ENCODE data around the gene CAPN13. TPM values are rescaled to one million over a fixed set of nuclear protein-coding genes. Genes with fewer than 3 reads are reported as not detected.

The CAPN13 gene
- total and polyA plus RNA-seq, 8 donors, result 6.4 to 93.3 (median 44.3) TPM

DNA sequence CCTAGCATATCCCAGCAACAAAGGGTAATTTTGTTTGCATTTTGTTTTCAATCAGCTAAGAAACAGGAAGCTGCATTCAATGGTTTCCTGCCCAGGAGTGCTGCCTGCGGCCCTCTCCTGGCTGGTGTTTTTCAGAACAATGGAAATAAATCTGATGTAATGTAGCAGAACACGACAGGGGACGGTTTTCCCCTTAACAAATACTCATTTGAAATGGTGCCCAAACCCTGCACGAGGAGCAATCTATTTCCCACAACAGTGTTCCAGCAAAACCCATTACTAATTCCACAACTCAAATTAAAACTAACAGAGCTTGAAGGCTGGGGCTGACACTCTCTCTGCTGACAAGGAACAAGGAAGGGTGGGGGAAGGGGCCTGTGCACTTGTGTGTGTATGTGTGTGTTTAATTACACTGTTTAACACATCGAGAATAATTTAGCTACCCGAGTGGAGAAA, 8.7 kb downstream of the CAPN13 start:
- peak overlapping the region in 2 of 5 donors; percentile 4 to 25 for H3K27ac ChIP-seq
- no peaks in the 10 kb centered on the region for H3K27me3 ChIP-seq
- intact Hi-C loops (cut with DNase I; ENCODE audit: low total_unique reads), result no loop called here
- no peaks in the 10 kb centered on the region for H3K9me3 ChIP-seq
- peaks cover 23 to 48% (median 45%) of the 10 kb centered on the region in 4 donors for H3K4me1 ChIP-seq
- TF ChIP-seq CTCF (IDR thresholded peaks at IDR 0.05), result no peak
- no peak for TF ChIP-seq POLR2AphosphoS5 (IDR thresholded peaks at IDR 0.05)
- TF ChIP-seq POLR2A (IDR thresholded peaks at IDR 0.05), result no peak
- TF ChIP-seq EP300 (IDR thresholded peaks at IDR 0.05), result no peak
- peak in 1 of 2 donors; percentile 62 for DNase-seq
- H3K4me3 ChIP-seq, result no peak overlapping the region
- H3K36me3 ChIP-seq, result no peaks in the 10 kb centered on the region
- 6 to 19% (median 10%) methylated on average over 6 of the region's 6 CpGs for WGBS, 5 donors

DNA sequence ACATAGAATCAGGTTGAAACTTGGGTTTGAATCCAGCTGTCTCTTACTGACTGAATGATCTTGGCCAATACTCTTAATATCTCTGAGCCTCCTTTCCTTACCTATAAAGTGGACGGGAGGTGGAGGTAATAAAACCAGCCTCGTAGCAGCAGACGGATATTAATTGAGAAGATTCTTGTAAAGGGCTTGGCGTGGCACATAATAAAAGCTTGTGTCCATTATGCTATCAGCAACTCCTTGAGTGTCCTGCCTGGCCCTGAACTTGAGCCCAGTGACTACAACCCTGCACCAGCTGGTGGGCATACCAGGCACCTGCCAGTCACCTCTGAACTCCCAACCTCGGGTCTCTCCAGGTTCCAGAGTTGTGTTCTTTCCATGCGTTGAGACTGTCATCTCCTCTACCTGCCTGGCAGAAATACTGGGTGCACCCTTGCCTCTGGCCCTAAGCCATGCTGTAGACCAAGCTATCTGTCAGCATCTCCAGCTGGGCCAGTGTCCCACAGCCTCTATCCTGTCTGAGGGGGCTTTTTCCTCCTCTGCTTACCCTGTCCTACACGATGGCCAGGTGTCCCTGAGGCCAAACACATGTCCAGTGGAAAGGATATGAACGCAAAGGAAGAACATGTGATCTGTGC, 9.7 kb downstream of the CAPN13 start:
- peak overlapping the region; percentile 23 to 73 (median 48) for H3K27ac ChIP-seq
- H3K4me1 ChIP-seq, result peaks cover 23 to 45% (median 36%) of the 10 kb centered on the region in 4 donors
- no peak for DNase-seq
- no peak overlapping the region for H3K4me3 ChIP-seq
- intact Hi-C loops (cut with DNase I; ENCODE audit: low total_unique reads), result no loop called here
- WGBS, 5 donors, result 49 to 70% (median 53%) methylated on average over 8 of the region's 8 CpGs
- no peaks in the 10 kb centered on the region for H3K27me3 ChIP-seq
- no peak for TF ChIP-seq CTCF (IDR thresholded peaks at IDR 0.05)
- no peak for TF ChIP-seq EP300 (IDR thresholded peaks at IDR 0.05)
- TF ChIP-seq POLR2A (IDR thresholded peaks at IDR 0.05), result no peak
- TF ChIP-seq POLR2AphosphoS5 (IDR thresholded peaks at IDR 0.05), result no peak
- no peaks in the 10 kb centered on the region for H3K36me3 ChIP-seq
- no peaks in the 10 kb centered on the region for H3K9me3 ChIP-seq

GRCh38 chr2:30796699-30797098, 10.5 kb downstream of the CAPN13 start:
- no peaks in the 10 kb centered on the region for H3K27me3 ChIP-seq
- intact Hi-C loops (cut with DNase I; ENCODE audit: low total_unique reads), result no loop called here
- WGBS, 5 donors, result 24 to 45% (median 25%) methylated on average over 4 of the region's 4 CpGs
- DNase-seq, result peak; percentile 81 to 85
- H3K36me3 ChIP-seq, result no peaks in the 10 kb centered on the region
- no peaks in the 10 kb centered on the region for H3K9me3 ChIP-seq
- peaks cover 23 to 45% (median 34%) of the 10 kb centered on the region in 4 donors for H3K4me1 ChIP-seq
- H3K27ac ChIP-seq, result peak overlapping the region; percentile 7 to 73 (median 48)
- TF ChIP-seq POLR2A (IDR thresholded peaks at IDR 0.05) (no peak), POLR2AphosphoS5 (IDR thresholded peaks at IDR 0.05) (peak; percentile 24 to 61 (median 54)), CTCF (IDR thresholded peaks at IDR 0.05) (no peak), EP300 (IDR thresholded peaks at IDR 0.05) (no peak)
- H3K4me3 ChIP-seq, result no peak overlapping the region

DNA sequence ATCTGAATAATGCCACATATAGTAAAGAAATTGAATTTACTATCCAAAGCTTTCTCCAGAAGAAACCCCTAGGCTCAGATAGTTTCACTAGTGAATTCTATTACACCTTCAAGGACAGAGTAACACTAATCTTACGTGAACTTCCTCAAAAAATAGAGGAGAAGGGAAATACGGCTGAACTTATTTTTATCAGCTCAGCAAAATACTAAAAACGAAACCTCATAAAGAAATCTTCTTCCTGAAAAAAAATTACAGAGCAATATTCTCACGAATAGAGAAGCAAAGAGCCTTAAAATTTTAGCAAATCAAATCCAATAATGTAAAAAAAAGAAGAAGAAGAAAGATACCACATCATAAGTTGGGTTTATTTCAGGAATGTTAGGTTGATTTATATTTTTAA, 14.7 kb downstream of the CAPN13 start:
- TF ChIP-seq EP300 (IDR thresholded peaks at IDR 0.05) (no peak), CTCF (IDR thresholded peaks at IDR 0.05) (no peak)
- no peak for DNase-seq
- no peak overlapping the region for H3K4me3 ChIP-seq
- no peaks in the 10 kb centered on the region for H3K9me3 ChIP-seq
- peaks cover 7 to 17% (median 14%) of the 10 kb centered on the region in 4 donors for H3K4me1 ChIP-seq
- H3K27me3 ChIP-seq, result no peaks in the 10 kb centered on the region
- intact Hi-C loops (cut with DNase I; ENCODE audit: low total_unique reads), result no loop called here
- 65 to 76% (median 71%) methylated on average over 4 of the region's 4 CpGs for WGBS, 5 donors
- no peak overlapping the region for H3K27ac ChIP-seq
- no peaks in the 10 kb centered on the region for H3K36me3 ChIP-seq

Data from stomach (tissue), 9 donors.